PC-9 (cell line): Measurements from ENCODE around the gene C5orf47. TPM values are rescaled to one million over a fixed set of nuclear protein-coding genes. Genes with fewer than 3 reads are reported as not detected.

Experiments used
- BruUV-seq: library from RNA; stranded (reverse); fragments of 400-500 nt; replicated peaks from 2 replicates; lab custom pipeline; 2021; lab: Mats Ljungman, UMichigan
- CTCF ChIA-PET: fragments of 300-600 bp; sonication (Branson Sonifier 250); formaldehyde crosslinking; loops from one replicate; lab custom pipeline; 2022; ENCODE audit warnings: antibody characterized with exemption; lab: Charles Lee
- POLR2A ChIA-PET: fragments of 300-600 bp; sonication (Branson Sonifier 250); formaldehyde crosslinking; loops from one replicate; lab custom pipeline; 2022; ENCODE audit warnings: antibody characterized with exemption; ENCODE audit not compliant: unreplicated experiment; lab: Charles Lee
- DNase-seq, 2 experiments: peaks; one replicate each; pipeline versions ENCODE4 v3.0.0 to v3.0.0-alpha.2; 2015 to 2022; ENCODE audit warnings: mixed read lengths in 1 of 2
- H2AFZ ChIP-seq: fragments of 200-600 bp; sonication (generic); 2 replicates; pipeline ENCODE4 v1.8.1; 2017; ENCODE audit warnings: antibody characterized with exemption
- H3F3A ChIP-seq: fragments of 200-600 bp; sonication (generic); 2 replicates; pipeline ENCODE4 v1.8.1; 2017; ENCODE audit warnings: antibody characterized with exemption, mild to moderate bottlenecking, low read depth; ENCODE audit not compliant: insufficient read depth
- H3K27ac ChIP-seq: fragments of 200-600 bp; sonication (generic); 2 replicates; pipeline ENCODE4 v1.6.1; 2016; ENCODE audit warnings: mixed run types
- H3K27me3 ChIP-seq: fragments of 200-600 bp; sonication (generic); 2 replicates; pipeline ENCODE4 v1.6.1; 2016; ENCODE audit warnings: low read depth, mixed run types; ENCODE audit not compliant: insufficient read depth
- H3K36me3 ChIP-seq: fragments of 200-600 bp; sonication (generic); 2 replicates; pipeline ENCODE4 v1.6.1; 2016; ENCODE audit warnings: low read depth, mixed run types
- H3K4me1 ChIP-seq: fragments of 200-600 bp; sonication (generic); replicated peaks from 2 replicates; pipeline ENCODE4 v1.6.1; 2016; ENCODE audit warnings: mixed run types; ENCODE audit not compliant: insufficient read depth
- H3K4me2 ChIP-seq: fragments of 200-600 bp; sonication (generic); 2 replicates; pipeline ENCODE4 v1.6.1; 2017; ENCODE audit warnings: mixed run types
- H3K4me3 ChIP-seq: fragments of 200-600 bp; sonication (generic); 2 replicates; pipeline ENCODE4 v1.6.1; 2016; ENCODE audit warnings: mixed run types
- H3K79me2 ChIP-seq: fragments of 200-600 bp; sonication (generic); 2 replicates; pipeline ENCODE4 v1.6.1; 2017; ENCODE audit warnings: low read depth, mixed run types
- H3K9me2 ChIP-seq: fragments of 200-600 bp; sonication (generic); 2 replicates; pipeline ENCODE4 v1.8.1; 2017; ENCODE audit warnings: mild to moderate bottlenecking; ENCODE audit not compliant: insufficient read depth
- H3K9me3 ChIP-seq: fragments of 200-600 bp; sonication (generic); 2 replicates; pipeline ENCODE4 v1.8.1; 2016; ENCODE audit warnings: low read depth; ENCODE audit not compliant: insufficient read depth
- H4K20me1 ChIP-seq: fragments of 200-600 bp; sonication (generic); 2 replicates; pipeline ENCODE4 v1.8.1; 2017; ENCODE audit not compliant: insufficient read depth
- EZH2 ChIP-seq: fragments of 200-600 bp; sonication (generic); IDR thresholded peaks from 2 replicates; pipeline ENCODE4 v1.8.0; 2017; ENCODE audit warnings: antibody characterized with exemption, low read depth
- intact Hi-C: fragments of 100-400 bp; cut with micrococcal nuclease; formaldehyde crosslinking; loops from one replicate; pipeline ENCODE4 v1.10.0; 2022; ENCODE audit not compliant: unreplicated experiment
- total RNA-seq: library from RNA; stranded (reverse); gene quantifications from 2 replicates; pipeline ENCODE4 v1.2.3, GENCODE V29; 2021
- TF ChIP-seq, protein P1 (sequence below): fragments of 200-600 bp; sonication (generic); conservative IDR thresholded peaks from 2 replicates; pipeline ENCODE4 v1.6.1; 2017; ENCODE audit warnings: mixed run types, antibody characterized with exemption, mild to moderate bottlenecking, moderate library complexity

The C5orf47 gene
- total RNA-seq, 1 experiment from 2014 or later, result not detected

- POLR2A ChIA-PET, result no interaction called here
Observed at GRCh38 chr5:173945160-173945559, 43.8 kb upstream of the C5orf47 start.

GRCh38 chr5:173946323-173946722, 42.6 kb upstream of the C5orf47 start:
- CTCF ChIA-PET, result no interaction called here
- Histone ChIP-seq H2AFZ (no peak overlapping the region), H3K4me1 (peaks cover 14% of the 10 kb centered on the region; the same call in 1 of the 2 replicates), H3K79me2 (no peaks in the 10 kb centered on the region), H3K36me3 (peaks cover 19% of the 10 kb centered on the region; the same call in 1 of the 2 replicates), H3K27me3 (no peaks in the 10 kb centered on the region), H3K4me2 (no peak overlapping the region), H3F3A (no peaks in the 10 kb centered on the region), H3K4me3 (no peak overlapping the region), H3K9me3 (no peaks in the 10 kb centered on the region), H3K27ac (no peak overlapping the region), H3K9me2 (no peaks in the 10 kb centered on the region), H4K20me1 (no peaks in the 10 kb centered on the region)
- intact Hi-C loops, result no loop called here
- no TSS peak for BruUV-seq
- TF ChIP-seq EZH2, result no peak
- TF ChIP-seq, protein P1, sequence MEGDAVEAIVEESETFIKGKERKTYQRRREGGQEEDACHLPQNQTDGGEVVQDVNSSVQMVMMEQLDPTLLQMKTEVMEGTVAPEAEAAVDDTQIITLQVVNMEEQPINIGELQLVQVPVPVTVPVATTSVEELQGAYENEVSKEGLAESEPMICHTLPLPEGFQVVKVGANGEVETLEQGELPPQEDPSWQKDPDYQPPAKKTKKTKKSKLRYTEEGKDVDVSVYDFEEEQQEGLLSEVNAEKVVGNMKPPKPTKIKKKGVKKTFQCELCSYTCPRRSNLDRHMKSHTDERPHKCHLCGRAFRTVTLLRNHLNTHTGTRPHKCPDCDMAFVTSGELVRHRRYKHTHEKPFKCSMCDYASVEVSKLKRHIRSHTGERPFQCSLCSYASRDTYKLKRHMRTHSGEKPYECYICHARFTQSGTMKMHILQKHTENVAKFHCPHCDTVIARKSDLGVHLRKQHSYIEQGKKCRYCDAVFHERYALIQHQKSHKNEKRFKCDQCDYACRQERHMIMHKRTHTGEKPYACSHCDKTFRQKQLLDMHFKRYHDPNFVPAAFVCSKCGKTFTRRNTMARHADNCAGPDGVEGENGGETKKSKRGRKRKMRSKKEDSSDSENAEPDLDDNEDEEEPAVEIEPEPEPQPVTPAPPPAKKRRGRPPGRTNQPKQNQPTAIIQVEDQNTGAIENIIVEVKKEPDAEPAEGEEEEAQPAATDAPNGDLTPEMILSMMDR, result no peak
- no peak for DNase-seq
- POLR2A ChIA-PET, result no interaction called here

More at GRCh38 chr5:173945160-173945559, 43.8 kb upstream of the C5orf47 start:
- Histone ChIP-seq H3K4me2 (no peak overlapping the region), H3K9me2 (no peaks in the 10 kb centered on the region), H3K79me2 (no peaks in the 10 kb centered on the region), H3K4me3 (no peak overlapping the region), H3F3A (no peaks in the 10 kb centered on the region), H3K27ac (no peak overlapping the region), H2AFZ (no peak overlapping the region), H3K4me1 (peaks cover 14% of the 10 kb centered on the region; the same call in 1 of the 2 replicates), H4K20me1 (no peaks in the 10 kb centered on the region), H3K27me3 (no peaks in the 10 kb centered on the region), H3K9me3 (no peaks in the 10 kb centered on the region), H3K36me3 (peaks cover 19% of the 10 kb centered on the region; the same call in 1 of the 2 replicates)
- intact Hi-C loops, result no loop called here
- TF ChIP-seq EZH2, result no peak
- TF ChIP-seq, protein P1, result no peak
- no peak for DNase-seq
- CTCF ChIA-PET, result no interaction called here
- no TSS peak for BruUV-seq

DNA sequence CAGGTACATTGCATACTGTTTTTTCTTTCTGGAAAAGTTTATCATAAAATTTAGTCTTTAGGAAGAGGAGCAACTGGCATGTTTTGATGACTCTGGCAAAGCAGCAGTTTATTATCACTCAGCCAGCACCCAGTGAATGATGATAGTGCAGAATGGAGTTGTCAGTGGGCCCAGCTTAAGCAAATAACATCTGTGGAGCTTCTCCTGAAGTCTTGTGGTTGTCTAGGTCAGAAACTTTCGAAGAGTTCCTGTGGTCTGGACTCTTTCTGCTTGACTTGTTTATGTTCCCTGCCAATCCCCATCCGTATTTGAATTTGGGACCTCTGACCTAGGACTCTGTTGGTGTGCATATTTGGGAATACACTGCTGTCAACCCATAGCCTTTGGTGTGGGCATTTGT, 38.1 kb upstream of the C5orf47 start:
- Histone ChIP-seq H3F3A (no peaks in the 10 kb centered on the region), H3K36me3 (peaks cover 22% of the 10 kb centered on the region), H3K79me2 (no peaks in the 10 kb centered on the region), H3K4me2 (no peak overlapping the region), H3K9me3 (no peaks in the 10 kb centered on the region), H3K4me3 (no peak overlapping the region), H2AFZ (no peak overlapping the region), H4K20me1 (no peaks in the 10 kb centered on the region), H3K27me3 (no peaks in the 10 kb centered on the region), H3K27ac (no peak overlapping the region), H3K9me2 (no peaks in the 10 kb centered on the region), H3K4me1 (no peaks in the 10 kb centered on the region)
- POLR2A ChIA-PET, result no interaction called here
- DNase-seq, result no peak
- intact Hi-C loops, result no loop called here
- TF ChIP-seq, protein P1, result no peak
- TF ChIP-seq EZH2, result no peak
- BruUV-seq, result no TSS peak
- CTCF ChIA-PET, result interaction anchor here (0.5 kb wide), 1 partner anchor 208 kb away, joined by 3 read pairs; no protein-coding TSS in a partner anchor
